Thymus (tissue), 11 donors: ENCODE measurements around the gene MOB3A. TPM values are rescaled to one million over a fixed set of nuclear protein-coding genes. Genes with fewer than 3 reads are reported as not detected.
"Not testable (repeated sequence)": the region's sequence is repeated elsewhere in the genome, so short reads cannot be mapped to it uniquely, and the experiment has no call there.

Experiments
- DNase-seq, 9 donors: peaks; one replicate each; pipeline ENCODE4 v3.0.0-alpha.2; 2013; ENCODE audit warnings: low spot score in 9 of 9, low read depth in 6 of 9, missing footprints in 1 of 9
- H3K27ac ChIP-seq, 2 donors: one replicate each; pipeline ENCODE4 v1.5.1; 2013; ENCODE audit warnings: control low read depth in 1 of 2, low read depth in 1 of 2, low read length in 1 of 2, mild to moderate bottlenecking in 1 of 2, moderate library complexity in 1 of 2
- H3K27me3 ChIP-seq, 2 donors: one replicate each; pipeline ENCODE4 v1.5.1; 2013; ENCODE audit warnings: low read length in 1 of 2; ENCODE audit not compliant: control insufficient read depth in 2 of 2, insufficient read depth in 1 of 2
- H3K36me3 ChIP-seq, 2 donors: one replicate each; pipeline ENCODE4 v1.5.1; 2013; ENCODE audit warnings: low read length in 1 of 2, mild to moderate bottlenecking in 1 of 2, moderate library complexity in 1 of 2; ENCODE audit not compliant: control insufficient read depth in 2 of 2, insufficient read depth in 2 of 2
- H3K4me1 ChIP-seq, 2 donors: one replicate each; pipeline ENCODE4 v1.5.1; 2013; ENCODE audit warnings: low read length in 2 of 2; ENCODE audit not compliant: control insufficient read depth in 2 of 2, insufficient read depth in 2 of 2
- H3K4me3 ChIP-seq, 2 donors: one replicate each; pipeline ENCODE4 v1.5.1; 2013; ENCODE audit warnings: low read length in 2 of 2, control low read depth in 1 of 2, mild to moderate bottlenecking in 1 of 2
- H3K9me3 ChIP-seq, 2 donors: one replicate each; pipeline ENCODE4 v1.5.1; 2013; ENCODE audit warnings: low read length in 1 of 2, mild to moderate bottlenecking in 1 of 2; ENCODE audit not compliant: control insufficient read depth in 2 of 2, insufficient read depth in 1 of 2
- WGBS: extraction: QIAGEN DNeasy Blood & Tissue Kit; methylation state at CpG from one replicate; pipeline ENCODE4 v1.1.7; 2013; 5-methylcytosine and 5-hydroxymethylcytosine counted together
- polyA plus RNA-seq: library from polyadenylated mRNA; stranded (reverse); fragments of 200-250 nt; gene quantifications from one replicate; pipeline ENCODE4 v1.2.3, GENCODE V29; 2013
- total RNA-seq: library from RNA; stranded (reverse); fragments of 120-200 nt; gene quantifications from one replicate; pipeline ENCODE4 v1.2.4, GENCODE V29; 2013
- donor health status: healthy.

Gene MOB3A
- total and polyA plus RNA-seq, 2 donors: 20.0 to 29.7 TPM

GRCh38 chr19:2136796-2137195 is 40.7 kb upstream of the MOB3A start:
- no peak for DNase-seq
- 98% methylated on average over 23 of the region's 23 CpGs for WGBS
- H3K27ac ChIP-seq: no peak overlapping the region
- H3K9me3 ChIP-seq: no peaks in the 10 kb centered on the region
- H3K27me3 ChIP-seq: no peaks in the 10 kb centered on the region
- H3K36me3 ChIP-seq: peaks cover 61 to 64% of the 10 kb centered on the region in 2 donors
- no peak overlapping the region for H3K4me3 ChIP-seq
- H3K4me1 ChIP-seq: peaks cover 0 to 3% of the 10 kb centered on the region in 2 donors

GRCh38 chr19:2135474-2136402 is 39.6 kb upstream of the MOB3A start:
- H3K4me3 ChIP-seq: no peak overlapping the region
- H3K36me3 ChIP-seq: peaks cover 68 to 72% of the 10 kb centered on the region in 2 donors
- WGBS: 97% methylated on average over 50 of the region's 50 CpGs
- no peaks in the 10 kb centered on the region for H3K27me3 ChIP-seq
- no peak overlapping the region for H3K27ac ChIP-seq
- H3K4me1 ChIP-seq: peaks cover 0 to 3% of the 10 kb centered on the region in 2 donors
- no peaks in the 10 kb centered on the region for H3K9me3 ChIP-seq
- no peak for DNase-seq

- no peak for DNase-seq
- H3K4me1 ChIP-seq: no peaks in the 10 kb centered on the region
Measured at GRCh38 chr19:2132731-2133490, 36.8 kb upstream of the MOB3A start.

GRCh38 chr19:2132191-2132590 is 36.1 kb upstream of the MOB3A start:
- Histone ChIP-seq H3K4me3 (no peak overlapping the region), H3K4me1 (no peaks in the 10 kb centered on the region), H3K9me3 (peaks cover 0 to 5% of the 10 kb centered on the region in 2 donors), H3K27ac (no peak overlapping the region), H3K36me3 (peaks cover 69 to 71% of the 10 kb centered on the region in 2 donors), H3K27me3 (no peaks in the 10 kb centered on the region)
- no peak for DNase-seq
- 98% methylated on average over 14 of the region's 14 CpGs for WGBS

More at GRCh38 chr19:2132731-2133490, 36.8 kb upstream of the MOB3A start:
- Histone ChIP-seq H3K4me3 (no peak overlapping the region), H3K9me3 (peaks cover 0 to 5% of the 10 kb centered on the region in 2 donors), H3K27ac (no peak overlapping the region), H3K27me3 (no peaks in the 10 kb centered on the region), H3K36me3 (peaks cover 69% of the 10 kb centered on the region in 2 donors)
- 97% methylated on average over 19 of the region's 19 CpGs for WGBS

GRCh38 chr19:2131012-2131975 is 35.2 kb upstream of the MOB3A start:
- not testable (repeated sequence) for H3K4me1 ChIP-seq, H3K4me3 ChIP-seq, DNase-seq, H3K27me3 ChIP-seq, H3K9me3 ChIP-seq, H3K27ac ChIP-seq
- H3K36me3 ChIP-seq: peaks cover 65 to 70% of the 10 kb centered on the region in 2 donors
- WGBS: 94% methylated on average over 67 of the region's 67 CpGs

- H3K27ac ChIP-seq: no peak overlapping the region
Measured at GRCh38 chr19:2129892-2130770, 34.0 kb upstream of the MOB3A start.

GRCh38 chr19:2129486-2129885 is 33.4 kb upstream of the MOB3A start:
- no peaks in the 10 kb centered on the region for H3K4me1 ChIP-seq
- H3K27me3 ChIP-seq: no peaks in the 10 kb centered on the region
- H3K4me3 ChIP-seq: no peak overlapping the region
- 98% methylated on average over 11 of the region's 11 CpGs for WGBS
- H3K9me3 ChIP-seq: peaks cover 0 to 5% of the 10 kb centered on the region in 2 donors
- H3K36me3 ChIP-seq: peaks cover 66 to 68% of the 10 kb centered on the region in 2 donors
- DNase-seq: no peak
- H3K27ac ChIP-seq: no peak overlapping the region

More at GRCh38 chr19:2129892-2130770, 34.0 kb upstream of the MOB3A start:
- H3K4me1 ChIP-seq: no peaks in the 10 kb centered on the region
- peaks cover 0 to 5% of the 10 kb centered on the region in 2 donors for H3K9me3 ChIP-seq
- H3K36me3 ChIP-seq: peaks cover 65 to 66% of the 10 kb centered on the region in 2 donors
- DNase-seq: no peak
- H3K27me3 ChIP-seq: no peaks in the 10 kb centered on the region
- no peak overlapping the region for H3K4me3 ChIP-seq
- 97% methylated on average over 28 of the region's 28 CpGs for WGBS

GRCh38 chr19:2129022-2129421 is 32.9 kb upstream of the MOB3A start:
- WGBS: 98% methylated on average over 21 of the region's 21 CpGs
- H3K9me3 ChIP-seq: peaks cover 0 to 5% of the 10 kb centered on the region in 2 donors
- no peak overlapping the region for H3K4me3 ChIP-seq
- no peak for DNase-seq
- no peaks in the 10 kb centered on the region for H3K27me3 ChIP-seq
- no peaks in the 10 kb centered on the region for H3K4me1 ChIP-seq
- H3K27ac ChIP-seq: no peak overlapping the region
- H3K36me3 ChIP-seq: peaks cover 69 to 72% of the 10 kb centered on the region in 2 donors
